UCSD-AML1 (cell line): ENCODE results near the gene MOV10.
A peak's percentile ranks its signal among the peaks of the same experiment; 100 is the strongest.
"Not testable (repeated sequence)": the region's sequence is repeated elsewhere in the genome, so short reads cannot be mapped to it uniquely, and the experiment has no call there.

Experiments
- DNase-seq: peaks from one replicate; lab custom pipeline; 2025; ENCODE audit not compliant: unreplicated experiment; lab: John Stamatoyannopoulos, UW

MOV10 gene

GRCh38 chr1:112674440-112674985 is at the start of gene MOV10:
MOV10 (plus strand) TSS chr1:112674659; CDS start chr1:112674913, 254 bp downstream.
- DNase-seq = peak; percentile 77

GRCh38 chr1:112625696-112626095 is 48.8 kb upstream of the MOV10 start:
- no peak for DNase-seq

- DNase-seq = no peak
Measured at GRCh38 chr1:112626193-112626592, 48.3 kb upstream of the MOV10 start.

GRCh38 chr1:112626887-112627286 is 47.6 kb upstream of the MOV10 start:
- no peak for DNase-seq

GRCh38 chr1:112628516-112628915 is 45.9 kb upstream of the MOV10 start:
- DNase-seq = no peak

GRCh38 chr1:112629256-112629655 is 45.2 kb upstream of the MOV10 start:
- no peak for DNase-seq

- DNase-seq = no peak
Measured at GRCh38 chr1:112633628-112634027, 40.8 kb upstream of the MOV10 start.

GRCh38 chr1:112634367-112634766 is 40.1 kb upstream of the MOV10 start:
- no peak for DNase-seq

- no peak for DNase-seq
Measured at GRCh38 chr1:112636056-112636455, 38.4 kb upstream of the MOV10 start.

- DNase-seq = no peak
Measured at GRCh38 chr1:112636597-112637253, 37.7 kb upstream of the MOV10 start.

- no peak for DNase-seq
Measured at GRCh38 chr1:112637254-112638109, 37.0 kb upstream of the MOV10 start.

GRCh38 chr1:112638110-112638428 is 36.4 kb upstream of the MOV10 start:
- DNase-seq = no peak

- DNase-seq = not testable (repeated sequence)
Measured at GRCh38 chr1:112640437-112640836, 34.0 kb upstream of the MOV10 start.

GRCh38 chr1:112643080-112643479 is 31.4 kb upstream of the MOV10 start:
- DNase-seq = no peak

GRCh38 chr1:112646225-112646624 is 28.2 kb upstream of the MOV10 start:
- no peak for DNase-seq

- no peak for DNase-seq
Measured at GRCh38 chr1:112651205-112651604, 23.3 kb upstream of the MOV10 start.

GRCh38 chr1:112665857-112666256 is 8.6 kb upstream of the MOV10 start:
- DNase-seq = no peak

- no peak for DNase-seq
Measured at GRCh38 chr1:112666946-112667345, 7.5 kb upstream of the MOV10 start.

GRCh38 chr1:112672009-112672408 is 2.5 kb upstream of the MOV10 start:
- DNase-seq = no peak

GRCh38 chr1:112672842-112673241 is 1.6 kb upstream of the MOV10 start:
- no peak for DNase-seq

GRCh38 chr1:112673592-112674439 is 643 bp upstream of the MOV10 start:
- DNase-seq = no peak
